Karpas-422 (cell line): ENCODE data around the gene EXT2. TPM values are rescaled to one million over a fixed set of nuclear protein-coding genes. Genes with fewer than 3 reads are reported as not detected.

Experiments
- DNase-seq: peaks from one replicate; pipeline ENCODE4 v3.0.0-alpha.2; 2015
- H2AFZ ChIP-seq: fragments of 200-600 bp; sonication (generic); 2 replicates; pipeline ENCODE4 v1.6.1; 2014; ENCODE audit warnings: antibody characterized with exemption, low read length, mixed read lengths
- H3K27ac ChIP-seq: fragments of 200-600 bp; sonication (generic); 2 replicates; pipeline ENCODE4 v1.5.1; 2014; ENCODE audit warnings: mild to moderate bottlenecking, low read length, moderate library complexity
- H3K27me3 ChIP-seq: fragments of 200-600 bp; sonication (generic); 2 replicates; pipeline ENCODE4 v1.6.1; 2014; ENCODE audit warnings: low read length, mixed read lengths
- H3K36me3 ChIP-seq: fragments of 200-600 bp; sonication (generic); 2 replicates; pipeline ENCODE4 v1.6.1; 2014; ENCODE audit warnings: low read length, mixed read lengths; ENCODE audit not compliant: insufficient read depth
- H3K4me1 ChIP-seq: fragments of 200-600 bp; sonication (generic); 2 replicates; pipeline ENCODE4 v1.6.1; 2014; ENCODE audit warnings: mild to moderate bottlenecking, low read length, mixed read lengths
- H3K4me2 ChIP-seq: fragments of 200-600 bp; sonication (generic); 2 replicates; pipeline ENCODE4 v1.6.1; 2014; ENCODE audit warnings: low read length, low read depth, mild to moderate bottlenecking; ENCODE audit not compliant: poor library complexity, severe bottlenecking
- H3K4me3 ChIP-seq: fragments of 200-600 bp; sonication (generic); 2 replicates; pipeline ENCODE4 v1.5.1; 2014; ENCODE audit warnings: mild to moderate bottlenecking, antibody characterized with exemption, low read length, mixed read lengths
- H3K79me2 ChIP-seq: fragments of 200-600 bp; sonication (generic); 2 replicates; pipeline ENCODE4 v1.6.1; 2014; ENCODE audit warnings: mild to moderate bottlenecking, low read length, mixed read lengths
- H3K9ac ChIP-seq: fragments of 200-600 bp; sonication (generic); 2 replicates; pipeline ENCODE4 v1.6.0; 2014; ENCODE audit warnings: low read length
- H3K9me2 ChIP-seq: fragments of 200-600 bp; sonication (generic), shearing (Covaris generic); replicated peaks from 2 replicates; pipeline ENCODE4 v1.6.0; 2014; ENCODE audit warnings: mild to moderate bottlenecking, low read length, moderate library complexity; ENCODE audit not compliant: insufficient read depth
- H3K9me3 ChIP-seq: fragments of 300-700, 200-600 bp; sonication (generic); 2 replicates; pipeline ENCODE4 v1.6.1; 2014; ENCODE audit warnings: low read length, mixed read lengths
- H4K20me1 ChIP-seq: fragments of 200-600 bp; sonication (generic); 2 replicates; pipeline ENCODE4 v1.6.1; 2014; ENCODE audit warnings: mild to moderate bottlenecking, antibody characterized with exemption, low read length, low read depth; ENCODE audit not compliant: insufficient read depth
- total RNA-seq: library from RNA; depleted of rRNA; stranded (reverse); fragments of >200 nt; shearing (Covaris generic); gene quantifications from 2 replicates; pipeline ENCODE4 v1.2.3, GENCODE V29; 2014; ENCODE audit warnings: low replicate concordance

EXT2 gene
- total RNA-seq, 1 experiment from 2014 or later, result 64.0 TPM

DNA sequence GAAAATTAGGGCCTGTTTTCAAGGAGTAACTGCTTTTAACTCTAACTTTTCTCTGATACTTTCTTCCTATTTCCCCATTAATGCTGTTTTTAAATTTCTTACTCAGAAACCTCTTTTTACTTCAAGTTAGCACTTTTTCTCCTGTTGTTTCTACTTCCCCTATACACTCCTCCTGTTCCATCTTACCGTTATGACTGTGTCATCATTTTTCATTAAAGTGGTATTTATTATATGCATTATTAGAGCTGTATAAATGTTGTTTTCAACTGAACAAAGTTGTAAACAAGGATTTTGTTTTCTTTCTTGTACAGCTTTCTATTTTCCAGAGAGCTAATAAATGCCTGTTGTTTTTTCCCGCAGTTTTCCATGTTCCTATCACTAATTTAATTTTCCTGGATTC is 84.6 kb downstream of the EXT2 start:
- Histone ChIP-seq H3K79me2 (peaks cover 23% of the 10 kb centered on the region), H3K4me1 (peaks cover 26% of the 10 kb centered on the region)

GRCh38 chr11:44185522-44185921 is 90.0 kb downstream of the EXT2 start:
- Histone ChIP-seq H4K20me1 (no peaks in the 10 kb centered on the region), H3K9me2 (no peaks in the 10 kb centered on the region), H3K4me1 (peaks cover 4% of the 10 kb centered on the region; the same call in 1 of the 2 replicates), H3K4me3 (no peak overlapping the region), H3K27me3 (no peaks in the 10 kb centered on the region), H2AFZ (no peak overlapping the region), H3K4me2 (no peak overlapping the region), H3K36me3 (0 out of 2 replicates have a peak, but pooled peaks cover 13% of the 10 kb centered on the region), H3K79me2 (peaks cover 23% of the 10 kb centered on the region), H3K9ac (no peak overlapping the region), H3K27ac (no peak overlapping the region), H3K9me3 (peaks cover 5% of the 10 kb centered on the region)
- no peak for DNase-seq

More for the DNA sequence above, 84.6 kb downstream of the EXT2 start:
- H2AFZ ChIP-seq, result no peak overlapping the region
- no peak overlapping the region for H3K4me2 ChIP-seq
- H3K9ac ChIP-seq, result no peak overlapping the region
- no peaks in the 10 kb centered on the region for H4K20me1 ChIP-seq
- H3K27me3 ChIP-seq, result no peaks in the 10 kb centered on the region
- H3K9me2 ChIP-seq, result no peaks in the 10 kb centered on the region
- H3K36me3 ChIP-seq, result no peaks in the 10 kb centered on the region
- H3K27ac ChIP-seq, result no peak overlapping the region
- DNase-seq, result no peak
- H3K9me3 ChIP-seq, result no peaks in the 10 kb centered on the region
- no peak overlapping the region for H3K4me3 ChIP-seq

DNA sequence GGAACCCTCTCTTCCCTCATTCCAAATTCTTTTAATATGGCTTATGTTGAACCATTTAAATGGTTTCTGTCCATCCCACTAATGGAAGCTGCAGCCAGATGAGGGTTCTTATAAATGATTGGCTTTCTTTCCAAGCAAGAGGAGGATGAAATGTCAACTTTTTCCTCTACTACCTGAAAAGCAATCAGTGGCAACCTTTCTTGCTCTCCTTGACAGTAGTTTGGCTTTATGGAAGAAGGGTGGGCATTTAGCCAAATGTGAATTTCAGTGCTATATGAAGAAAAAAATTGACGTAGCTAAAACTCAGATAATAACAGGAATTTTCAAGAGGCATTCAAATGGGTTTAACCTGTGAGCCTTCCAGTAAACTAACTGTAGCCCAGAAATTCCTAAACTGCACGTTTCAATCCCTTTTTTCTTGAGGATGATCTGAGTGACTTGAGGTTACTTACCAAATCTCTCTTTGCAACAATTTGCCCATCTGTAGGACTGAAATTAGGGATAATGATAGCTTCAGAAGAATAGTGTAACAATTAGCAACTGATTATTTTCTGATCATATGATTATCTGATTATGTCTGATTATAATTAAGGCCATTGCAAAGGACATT is 90.9 kb downstream of the EXT2 start:
- Histone ChIP-seq H3K9ac (no peak overlapping the region), H3K79me2 (peaks cover 23% of the 10 kb centered on the region), H3K9me2 (no peaks in the 10 kb centered on the region), H4K20me1 (no peaks in the 10 kb centered on the region), H3K9me3 (peaks cover 5% of the 10 kb centered on the region), H2AFZ (no peak overlapping the region), H3K4me2 (no peak overlapping the region), H3K4me3 (no peak overlapping the region), H3K36me3 (0 out of 2 replicates have a peak, but pooled peaks cover 13% of the 10 kb centered on the region), H3K27me3 (no peaks in the 10 kb centered on the region), H3K27ac (no peak overlapping the region), H3K4me1 (peaks cover 4% of the 10 kb centered on the region; the same call in 1 of the 2 replicates)
- no peak for DNase-seq

DNA sequence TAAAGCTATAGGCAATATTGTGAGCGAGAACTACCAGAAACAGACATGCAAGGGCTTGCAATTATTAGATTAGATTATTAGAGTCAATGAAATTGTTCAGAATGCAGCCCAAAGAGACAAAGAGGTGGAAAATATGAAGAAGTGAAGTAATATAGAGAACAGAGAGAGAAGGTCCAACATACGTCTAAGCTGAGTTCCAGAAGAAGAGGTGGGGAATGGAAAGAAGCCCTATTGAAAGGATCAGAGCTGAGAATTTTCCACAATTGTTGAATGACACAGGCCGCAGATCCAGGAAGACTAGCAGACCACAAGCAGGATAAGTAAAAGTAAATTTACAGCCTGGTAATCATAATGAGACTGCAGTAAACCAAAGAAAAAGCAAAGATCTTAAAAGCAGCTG is 93.2 kb downstream of the EXT2 start:
- no peak overlapping the region for H3K9ac ChIP-seq
- peaks cover 5% of the 10 kb centered on the region for H3K9me3 ChIP-seq
- H3K4me3 ChIP-seq, result no peak overlapping the region
- H3K9me2 ChIP-seq, result no peaks in the 10 kb centered on the region
- peaks cover 14% of the 10 kb centered on the region for H3K79me2 ChIP-seq
- no peak overlapping the region for H3K4me2 ChIP-seq
- no peaks in the 10 kb centered on the region for H3K27me3 ChIP-seq
- H3K36me3 ChIP-seq, result 0 out of 2 replicates have a peak, but pooled peaks cover 13% of the 10 kb centered on the region
- no peaks in the 10 kb centered on the region for H4K20me1 ChIP-seq
- no peak overlapping the region for H3K27ac ChIP-seq
- H3K4me1 ChIP-seq, result peaks cover 2% of the 10 kb centered on the region; the same call in 1 of the 2 replicates
- no peak overlapping the region for H2AFZ ChIP-seq
- DNase-seq, result no peak

GRCh38 chr11:44189986-44190882 is 94.8 kb downstream of the EXT2 start:
- Histone ChIP-seq H3K27ac (no peak overlapping the region), H3K4me2 (no peak overlapping the region), H3K79me2 (peaks cover 12% of the 10 kb centered on the region), H3K9me2 (no peaks in the 10 kb centered on the region), H3K9ac (no peak overlapping the region), H2AFZ (no peak overlapping the region), H3K9me3 (peaks cover 5% of the 10 kb centered on the region), H3K4me1 (peaks cover 8% of the 10 kb centered on the region), H4K20me1 (no peaks in the 10 kb centered on the region), H3K4me3 (no peak overlapping the region), H3K36me3 (0 out of 2 replicates have a peak, but pooled peaks cover 13% of the 10 kb centered on the region), H3K27me3 (no peaks in the 10 kb centered on the region)
- DNase-seq, result no peak

GRCh38 chr11:44190883-44191230 is 95.4 kb downstream of the EXT2 start:
- H3K27me3 ChIP-seq, result no peaks in the 10 kb centered on the region
- H3K9me2 ChIP-seq, result no peaks in the 10 kb centered on the region
- H3K4me3 ChIP-seq, result no peak overlapping the region
- DNase-seq, result no peak
- no peak overlapping the region for H3K9ac ChIP-seq
- no peak overlapping the region for H3K4me2 ChIP-seq
- H3K9me3 ChIP-seq, result peaks cover 5% of the 10 kb centered on the region
- H3K36me3 ChIP-seq, result 0 out of 2 replicates have a peak, but pooled peaks cover 13% of the 10 kb centered on the region
- H2AFZ ChIP-seq, result no peak overlapping the region
- peaks cover 8% of the 10 kb centered on the region for H3K4me1 ChIP-seq
- peaks cover 14% of the 10 kb centered on the region for H3K79me2 ChIP-seq
- H4K20me1 ChIP-seq, result no peaks in the 10 kb centered on the region
- no peak overlapping the region for H3K27ac ChIP-seq

GRCh38 chr11:44191322-44192016 is 96.0 kb downstream of the EXT2 start:
- Histone ChIP-seq H3K9ac (no peak overlapping the region), H3K4me1 (peaks cover 8% of the 10 kb centered on the region), H3K9me2 (no peaks in the 10 kb centered on the region), H2AFZ (no peak overlapping the region), H3K27ac (no peak overlapping the region), H3K36me3 (0 out of 2 replicates have a peak, but pooled peaks cover 13% of the 10 kb centered on the region), H3K9me3 (peaks cover 5% of the 10 kb centered on the region), H3K4me3 (no peak overlapping the region), H3K4me2 (no peak overlapping the region), H3K27me3 (no peaks in the 10 kb centered on the region), H3K79me2 (peaks cover 14% of the 10 kb centered on the region), H4K20me1 (no peaks in the 10 kb centered on the region)
- no peak for DNase-seq

GRCh38 chr11:44192017-44192385 is 96.5 kb downstream of the EXT2 start:
- H3K27me3 ChIP-seq, result no peaks in the 10 kb centered on the region
- peaks cover 14% of the 10 kb centered on the region for H3K79me2 ChIP-seq
- H4K20me1 ChIP-seq, result no peaks in the 10 kb centered on the region
- DNase-seq, result no peak
- no peak overlapping the region for H3K4me3 ChIP-seq
- peaks cover 8% of the 10 kb centered on the region for H3K4me1 ChIP-seq
- peaks cover 5% of the 10 kb centered on the region for H3K9me3 ChIP-seq
- no peak overlapping the region for H3K4me2 ChIP-seq
- no peak overlapping the region for H2AFZ ChIP-seq
- no peaks in the 10 kb centered on the region for H3K9me2 ChIP-seq
- H3K36me3 ChIP-seq, result 0 out of 2 replicates have a peak, but pooled peaks cover 13% of the 10 kb centered on the region
- H3K9ac ChIP-seq, result no peak overlapping the region
- no peak overlapping the region for H3K27ac ChIP-seq
